GM21723 (cell line): ENCODE data around the gene SOX2.
A peak's percentile ranks its signal among the peaks of the same experiment; 100 is the strongest.

Source experiments
- ATAC-seq: cut with Tn5 transposase; IDR thresholded peaks from one replicate; pipeline ENCODE4 v1.9.1; 2021; ENCODE audit warnings: mild to moderate bottlenecking, moderate library complexity; ENCODE audit not compliant: unreplicated experiment

SOX2 gene

GRCh38 chr3:181704421-181705085, 7.2 kb upstream of the SOX2 start:
- no peak for ATAC-seq

GRCh38 chr3:181705086-181705480, 6.6 kb upstream of the SOX2 start:
- no peak for ATAC-seq

- ATAC-seq, result no peak
These were observed 3.7 kb upstream of the SOX2 start for GRCh38 chr3:181707980-181708379.

- peak; percentile 65 for ATAC-seq
These were observed 2.0 kb upstream of the SOX2 start for GRCh38 chr3:181709537-181710279.

GRCh38 chr3:181710345-181711291, 1.1 kb upstream of the SOX2 start:
- no peak for ATAC-seq

- ATAC-seq, result no peak
These were observed 464 bp downstream of the SOX2 start for GRCh38 chr3:181712226-181712552.

- no peak for ATAC-seq
These were observed 991 bp downstream of the SOX2 start for GRCh38 chr3:181712553-181713279.

- no peak for ATAC-seq
These were observed 1.5 kb downstream of the SOX2 start for GRCh38 chr3:181713280-181713647.

- no peak for ATAC-seq
These were observed 2.2 kb downstream of the SOX2 start for GRCh38 chr3:181713676-181714612.

- no peak for ATAC-seq
These were observed 4.0 kb downstream of the SOX2 start for GRCh38 chr3:181715571-181716340.

GRCh38 chr3:181716966-181717365, 5.2 kb downstream of the SOX2 start:
- ATAC-seq, result no peak

- ATAC-seq, result no peak
These were observed 5.9 kb downstream of the SOX2 start for GRCh38 chr3:181717549-181718171.

- ATAC-seq, result no peak
These were observed 6.6 kb downstream of the SOX2 start for GRCh38 chr3:181718369-181718768.

GRCh38 chr3:181718987-181719911, 7.5 kb downstream of the SOX2 start:
- ATAC-seq, result no peak

GRCh38 chr3:181719991-181720680, 8.4 kb downstream of the SOX2 start:
- ATAC-seq, result no peak

GRCh38 chr3:181721046-181721875, 9.5 kb downstream of the SOX2 start:
- no peak for ATAC-seq
